GM12878 (cell line): ENCODE data around the gene RAC3. TPM values are rescaled to one million over a fixed set of nuclear protein-coding genes. Genes with fewer than 3 reads are reported as not detected.

Experiments used
- BCL3 ChIP-seq: IDR thresholded peaks from 2 replicates; pipeline ENCODE4 v1.6.1; 2011; ENCODE audit warnings: borderline replicate concordance, low read depth, mild to moderate bottlenecking, moderate library complexity, low read length; ENCODE audit not compliant: insufficient read depth, poor library complexity, severe bottlenecking
- FOS ChIP-seq: IDR thresholded peaks from 3 replicates; pipeline ENCODE4 v1.6.1; 2011; ENCODE audit warnings: borderline replicate concordance; ENCODE audit not compliant: insufficient read length; ENCODE audit errors: extremely low read depth
- HSF1 ChIP-seq: fragments of 150-350 bp; IDR thresholded peaks from 2 replicates; pipeline ENCODE4 v1.6.1; 2014; ENCODE audit warnings: mild to moderate bottlenecking, low read depth, low read length
- IKZF2 ChIP-seq, 2 experiments: fragments of 450-650 bp; IDR thresholded peaks; 2 replicates each; pipeline ENCODE4 v1.6.1; 2017; ENCODE audit warnings: mild to moderate bottlenecking in 2 of 2, moderate library complexity in 2 of 2
- IRF4 ChIP-seq: IDR thresholded peaks from 2 replicates; pipeline ENCODE4 v1.6.1; 2011; ENCODE audit warnings: low read depth, low read length
- KDM1A ChIP-seq: fragments of 200-600 bp; sonication (generic); IDR thresholded peaks from 2 replicates; pipeline ENCODE4 v1.6.1; 2016; ENCODE audit warnings: borderline replicate concordance
- KLF5 ChIP-seq: fragments of 450-650 bp; IDR thresholded peaks from 2 replicates; pipeline ENCODE4 v1.6.1; 2014; ENCODE audit warnings: mild to moderate bottlenecking; ENCODE audit not compliant: partially characterized antibody
- LARP7 ChIP-seq: fragments of 450-650 bp; IDR thresholded peaks from 2 replicates; pipeline ENCODE4 v1.6.1; 2017; ENCODE audit warnings: mild to moderate bottlenecking
- MTA2 ChIP-seq: fragments of 450-650 bp; IDR thresholded peaks from 2 replicates; pipeline ENCODE4 v1.6.1; 2016; ENCODE audit warnings: low read depth, mild to moderate bottlenecking, moderate library complexity
- PAX5 ChIP-seq: IDR thresholded peaks from 2 replicates; pipeline ENCODE4 v1.6.1; 2011; ENCODE audit warnings: low read depth, low read length, borderline replicate concordance
- RELB ChIP-seq: fragments of 450-650 bp; IDR thresholded peaks from 2 replicates; pipeline ENCODE4 v1.6.1; 2017; ENCODE audit warnings: low read depth, mild to moderate bottlenecking, moderate library complexity
- SMAD5 ChIP-seq: IDR thresholded peaks from 2 replicates; pipeline ENCODE4 v1.6.1; 2016; ENCODE audit warnings: antibody characterized with exemption, low read depth
- SMARCA5 ChIP-seq: fragments of 450-650 bp; IDR thresholded peaks from 2 replicates; pipeline ENCODE4 v1.6.1; 2017; ENCODE audit warnings: mild to moderate bottlenecking
- SP1 ChIP-seq: IDR thresholded peaks from one replicate; pipeline ENCODE4 v1.6.1; 2011; ENCODE audit warnings: low read depth, low read length
- SREBF1 ChIP-seq: IDR thresholded peaks from 2 replicates; pipeline ENCODE4 v1.6.1; 2012; ENCODE audit warnings: mild to moderate bottlenecking, low read length
- SUPT20H ChIP-seq: IDR thresholded peaks from 2 replicates; pipeline ENCODE4 v1.6.1; 2011; ENCODE audit warnings: low read depth, mild to moderate bottlenecking, low read length, moderate library complexity, borderline replicate concordance; ENCODE audit not compliant: control insufficient read depth
- WRNIP1 ChIP-seq: IDR thresholded peaks from 2 replicates; pipeline ENCODE4 v1.6.1; 2011; ENCODE audit warnings: low read depth, low read length, improper control_type of control experiment, borderline replicate concordance
- ZNF384 ChIP-seq: IDR thresholded peaks from 2 replicates; pipeline ENCODE4 v1.6.1; 2012; ENCODE audit warnings: low read depth, mild to moderate bottlenecking, low read length, improper control_type of control experiment, borderline replicate concordance
- polyA plus RNA-seq, 11 experiments: library from polyadenylated mRNA; depleted of rRNA in 4 of 11; unstranded in 6 of 11; stranded (reverse) in 5 of 11; fragments of >200 nt; fragmentation: Nextera tagmentation in 4 of 11; fragmentation: Illumina TruSeq in 1 of 11; extraction: Ambion mirVana in 4 of 11; extraction: Trizol in 1 of 11; gene quantifications; 1 replicate in 1 of 11; 2 replicates in 10 of 11; pipeline versions ENCODE4 v1.2.1 to v1.2.3, GENCODE V29; 2011 to 2016; ENCODE audit warnings: inconsistent platforms in 2 of 11, missing spikeins in 2 of 11, low read depth in 1 of 11
- total RNA-seq, 4 experiments: library from RNA; depleted of rRNA in 3 of 4; stranded (reverse); fragments of >200 nt in 3 of 4; fragmentation: Illumina TruSeq in 1 of 4; extraction: Trizol in 1 of 4; gene quantifications; 2 replicates each; pipeline versions ENCODE4 v1.2.1 to v1.2.3, GENCODE V29; 2013 to 2021
- TF ChIP-seq, protein P1 (sequence below): fragments of 450-650 bp; IDR thresholded peaks from 2 replicates; pipeline ENCODE4 v1.6.1; 2016; ENCODE audit warnings: mild to moderate bottlenecking
- TF ChIP-seq, protein P2 (sequence below): fragments of 450-650 bp; formaldehyde crosslinking; IDR thresholded peaks from 2 replicates; pipeline ENCODE4 v1.4.0; 2020; ENCODE audit warnings: mild to moderate bottlenecking, moderate library complexity

Gene RAC3
- total and polyA plus RNA-seq, 10 of the 15 experiments (the other 5 are each of a cell fraction or from before 2014, with no cell fraction given), result 0.11 to 32.9 (median 6.7) TPM

GRCh38 chr17:82023447-82024241 is 7.8 kb upstream of the RAC3 start (continued):
- TF ChIP-seq RELB (no peak), FOS (no peak), SP1 (no peak), SREBF1 (no peak), HSF1 (no peak), KDM1A (no peak), SMAD5 (no peak), MTA2 (no peak), WRNIP1 (no peak), IRF4 (no peak), LARP7 (peak; percentile 68; the same call in 1 of the 2 replicates), KLF5 (no peak), ZNF384 (no peak), IKZF2 (IDR thresholded peaks at IDR 0.05) (no peak), SMARCA5 (0 out of 2 replicates have a peak, but pooled peaks have one; percentile 50), BCL3 (no peak), SUPT20H (no peak), PAX5 (no peak)
- TF ChIP-seq, protein P1, sequence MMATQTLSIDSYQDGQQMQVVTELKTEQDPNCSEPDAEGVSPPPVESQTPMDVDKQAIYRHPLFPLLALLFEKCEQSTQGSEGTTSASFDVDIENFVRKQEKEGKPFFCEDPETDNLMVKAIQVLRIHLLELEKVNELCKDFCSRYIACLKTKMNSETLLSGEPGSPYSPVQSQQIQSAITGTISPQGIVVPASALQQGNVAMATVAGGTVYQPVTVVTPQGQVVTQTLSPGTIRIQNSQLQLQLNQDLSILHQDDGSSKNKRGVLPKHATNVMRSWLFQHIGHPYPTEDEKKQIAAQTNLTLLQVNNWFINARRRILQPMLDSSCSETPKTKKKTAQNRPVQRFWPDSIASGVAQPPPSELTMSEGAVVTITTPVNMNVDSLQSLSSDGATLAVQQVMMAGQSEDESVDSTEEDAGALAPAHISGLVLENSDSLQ, result peak; percentile 40; the same call in 1 of the 2 replicates
- TF ChIP-seq, protein P2, sequence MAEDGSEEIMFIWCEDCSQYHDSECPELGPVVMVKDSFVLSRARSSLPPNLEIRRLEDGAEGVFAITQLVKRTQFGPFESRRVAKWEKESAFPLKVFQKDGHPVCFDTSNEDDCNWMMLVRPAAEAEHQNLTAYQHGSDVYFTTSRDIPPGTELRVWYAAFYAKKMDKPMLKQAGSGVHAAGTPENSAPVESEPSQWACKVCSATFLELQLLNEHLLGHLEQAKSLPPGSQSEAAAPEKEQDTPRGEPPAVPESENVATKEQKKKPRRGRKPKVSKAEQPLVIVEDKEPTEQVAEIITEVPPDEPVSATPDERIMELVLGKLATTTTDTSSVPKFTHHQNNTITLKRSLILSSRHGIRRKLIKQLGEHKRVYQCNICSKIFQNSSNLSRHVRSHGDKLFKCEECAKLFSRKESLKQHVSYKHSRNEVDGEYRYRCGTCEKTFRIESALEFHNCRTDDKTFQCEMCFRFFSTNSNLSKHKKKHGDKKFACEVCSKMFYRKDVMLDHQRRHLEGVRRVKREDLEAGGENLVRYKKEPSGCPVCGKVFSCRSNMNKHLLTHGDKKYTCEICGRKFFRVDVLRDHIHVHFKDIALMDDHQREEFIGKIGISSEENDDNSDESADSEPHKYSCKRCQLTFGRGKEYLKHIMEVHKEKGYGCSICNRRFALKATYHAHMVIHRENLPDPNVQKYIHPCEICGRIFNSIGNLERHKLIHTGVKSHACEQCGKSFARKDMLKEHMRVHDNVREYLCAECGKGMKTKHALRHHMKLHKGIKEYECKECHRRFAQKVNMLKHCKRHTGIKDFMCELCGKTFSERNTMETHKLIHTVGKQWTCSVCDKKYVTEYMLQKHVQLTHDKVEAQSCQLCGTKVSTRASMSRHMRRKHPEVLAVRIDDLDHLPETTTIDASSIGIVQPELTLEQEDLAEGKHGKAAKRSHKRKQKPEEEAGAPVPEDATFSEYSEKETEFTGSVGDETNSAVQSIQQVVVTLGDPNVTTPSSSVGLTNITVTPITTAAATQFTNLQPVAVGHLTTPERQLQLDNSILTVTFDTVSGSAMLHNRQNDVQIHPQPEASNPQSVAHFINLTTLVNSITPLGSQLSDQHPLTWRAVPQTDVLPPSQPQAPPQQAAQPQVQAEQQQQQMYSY (CRISPR knock-in tag), result no peak
